ENCODE results near the gene C6orf132.

C6orf132 gene

GRCh38 chr6:42162812-42163211, 20.4 kb upstream of the C6orf132 start:
- H3K27ac ChIP-seq (ENCODE audit: low read depth, low read length, poor library complexity, severe bottlenecking), result no peak overlapping the region
- no peaks in the 10 kb centered on the region for H3F3A ChIP-seq (ENCODE audit: insufficient read depth, low read length)
- no peak overlapping the region for H3K9ac ChIP-seq (ENCODE audit: low read length)
- no peaks in the 10 kb centered on the region for H4K20me1 ChIP-seq (ENCODE audit: insufficient read depth, low read length)
- H3K9me3 ChIP-seq (ENCODE audit: low read length), result no peaks in the 10 kb centered on the region
- H3K36me3 ChIP-seq (ENCODE audit: insufficient read depth, low read length), result no peaks in the 10 kb centered on the region
- no peak overlapping the region for H2AFZ ChIP-seq (ENCODE audit: low read length)
- peaks cover 14% of the 10 kb centered on the region for H3K27me3 ChIP-seq (ENCODE audit: insufficient read depth, low read length)
- no peak overlapping the region for H3K4me2 ChIP-seq (ENCODE audit: low read length)
- H3K4me1 ChIP-seq (ENCODE audit: insufficient read depth, low read length, severe bottlenecking), result no peaks in the 10 kb centered on the region
- TF ChIP-seq CTCF (IDR thresholded peaks at IDR 0.05; ENCODE audit: low read length) (no peak), EZH2 (IDR thresholded peaks at IDR 0.05; ENCODE audit: borderline replicate concordance, low read length) (no peak)
- no peaks in the 10 kb centered on the region for H3K9me2 ChIP-seq (ENCODE audit: low read depth, low read length)
- no peak overlapping the region for H3K4me3 ChIP-seq (ENCODE audit: low read depth, low read length, poor library complexity, severe bottlenecking)
- H3K79me2 ChIP-seq (ENCODE audit: insufficient read depth, low read length), result no peaks in the 10 kb centered on the region

GRCh38 chr6:42162384-42162783, 20.0 kb upstream of the C6orf132 start:
- H3K4me2 ChIP-seq (ENCODE audit: low read length), result no peak overlapping the region
- H3K9ac ChIP-seq (ENCODE audit: low read length), result no peak overlapping the region
- H3K9me3 ChIP-seq (ENCODE audit: low read length), result no peaks in the 10 kb centered on the region
- H3K27ac ChIP-seq (ENCODE audit: low read depth, low read length, poor library complexity, severe bottlenecking), result no peak overlapping the region
- no peak overlapping the region for H3K4me3 ChIP-seq (ENCODE audit: low read depth, low read length, poor library complexity, severe bottlenecking)
- no peaks in the 10 kb centered on the region for H3F3A ChIP-seq (ENCODE audit: insufficient read depth, low read length)
- no peaks in the 10 kb centered on the region for H3K79me2 ChIP-seq (ENCODE audit: insufficient read depth, low read length)
- no peaks in the 10 kb centered on the region for H3K36me3 ChIP-seq (ENCODE audit: insufficient read depth, low read length)
- TF ChIP-seq EZH2 (IDR thresholded peaks at IDR 0.05; ENCODE audit: borderline replicate concordance, low read length), result no peak
- TF ChIP-seq CTCF (IDR thresholded peaks at IDR 0.05; ENCODE audit: low read length), result no peak
- H3K27me3 ChIP-seq (ENCODE audit: insufficient read depth, low read length), result peaks cover 14% of the 10 kb centered on the region
- H2AFZ ChIP-seq (ENCODE audit: low read length), result no peak overlapping the region
- H3K9me2 ChIP-seq (ENCODE audit: low read depth, low read length), result no peaks in the 10 kb centered on the region
- no peaks in the 10 kb centered on the region for H4K20me1 ChIP-seq (ENCODE audit: insufficient read depth, low read length)
- H3K4me1 ChIP-seq (ENCODE audit: insufficient read depth, low read length, severe bottlenecking), result no peaks in the 10 kb centered on the region

GRCh38 chr6:42159431-42160024, 17.1 kb upstream of the C6orf132 start:
- H3K4me1 ChIP-seq (ENCODE audit: insufficient read depth, low read length, severe bottlenecking), result no peaks in the 10 kb centered on the region
- peaks cover 14% of the 10 kb centered on the region for H3K27me3 ChIP-seq (ENCODE audit: insufficient read depth, low read length)
- TF ChIP-seq CTCF (IDR thresholded peaks at IDR 0.05; ENCODE audit: low read length), result no peak
- no peak for TF ChIP-seq EZH2 (IDR thresholded peaks at IDR 0.05; ENCODE audit: borderline replicate concordance, low read length)
- no peaks in the 10 kb centered on the region for H3K9me2 ChIP-seq (ENCODE audit: low read depth, low read length)
- H3F3A ChIP-seq (ENCODE audit: insufficient read depth, low read length), result no peaks in the 10 kb centered on the region
- H4K20me1 ChIP-seq (ENCODE audit: insufficient read depth, low read length), result no peaks in the 10 kb centered on the region
- H3K9ac ChIP-seq (ENCODE audit: low read length), result no peak overlapping the region
- H3K4me3 ChIP-seq (ENCODE audit: low read depth, low read length, poor library complexity, severe bottlenecking), result no peak overlapping the region
- H3K36me3 ChIP-seq (ENCODE audit: insufficient read depth, low read length), result no peaks in the 10 kb centered on the region
- H3K27ac ChIP-seq (ENCODE audit: low read depth, low read length, poor library complexity, severe bottlenecking), result no peak overlapping the region
- no peak overlapping the region for H2AFZ ChIP-seq (ENCODE audit: low read length)
- no peaks in the 10 kb centered on the region for H3K9me3 ChIP-seq (ENCODE audit: low read length)
- H3K79me2 ChIP-seq (ENCODE audit: insufficient read depth, low read length), result no peaks in the 10 kb centered on the region
- no peak overlapping the region for H3K4me2 ChIP-seq (ENCODE audit: low read length)

Data from OCI-LY1 (cell line).